Activated T-cell treated with anti-CD3 and anti-CD28 coated beads for 1 hour (primary cell): ENCODE data around the gene SKI.
A peak's percentile ranks its signal among the peaks of the same experiment; 100 is the strongest.

Experiments used
- DNase-seq: peaks from one replicate; pipeline ENCODE4 v3.0.0-alpha.2; 2020; ENCODE audit warnings: low read depth

SKI gene

GRCh38 chr1:2229911-2230731 is 2.0 kb downstream of the SKI start:
- DNase-seq: no peak

GRCh38 chr1:2230781-2231531 is 2.8 kb downstream of the SKI start:
- peak; percentile 44 for DNase-seq

GRCh38 chr1:2231532-2232254 is 3.6 kb downstream of the SKI start:
- DNase-seq: peak; percentile 71

GRCh38 chr1:2232255-2232915 is 4.3 kb downstream of the SKI start:
- DNase-seq: no peak

- DNase-seq: no peak
These were observed 4.9 kb downstream of the SKI start for GRCh38 chr1:2232916-2233438.

GRCh38 chr1:2233468-2233867 is 5.3 kb downstream of the SKI start:
- no peak for DNase-seq

- DNase-seq: peak; percentile 61
These were observed 6.1 kb downstream of the SKI start for GRCh38 chr1:2233997-2234761.

- DNase-seq: no peak
These were observed 6.6 kb downstream of the SKI start for GRCh38 chr1:2234762-2235113.

- no peak for DNase-seq
These were observed 7.3 kb downstream of the SKI start for GRCh38 chr1:2235300-2235998.

GRCh38 chr1:2236695-2237677 is 8.9 kb downstream of the SKI start:
- DNase-seq: no peak

GRCh38 chr1:2237773-2238172 is 9.7 kb downstream of the SKI start:
- no peak for DNase-seq

GRCh38 chr1:2238361-2239012 is 10.4 kb downstream of the SKI start:
- no peak for DNase-seq

- no peak for DNase-seq
These were observed 10.9 kb downstream of the SKI start for GRCh38 chr1:2239013-2239370.

GRCh38 chr1:2239384-2239985 is 11.4 kb downstream of the SKI start:
- no peak for DNase-seq

- no peak for DNase-seq
These were observed 12.4 kb downstream of the SKI start for GRCh38 chr1:2240270-2241156.

- DNase-seq: no peak
These were observed 13.7 kb downstream of the SKI start for GRCh38 chr1:2241820-2242219.
